T-helper 2 cell treated with Interferon-gamma antibody and Interleukin-4, amounts not matched to agents 5 μg/mL and 100 μg/mL, for 36 hours (primary cell): ENCODE results near the gene EYS.
"Not testable (repeated sequence)": the region's sequence is repeated elsewhere in the genome, so short reads cannot be mapped to it uniquely, and the experiment has no call there.

Experiments
- DNase-seq: peaks from one replicate; pipeline ENCODE4 v3.0.0; 2021; ENCODE audit warnings: low spot score
- H3K27ac Mint-ChIP-seq: one replicate; pipeline ENCODE4 v1.8.0; 2021; ENCODE audit warnings: mild to moderate bottlenecking, mixed read lengths
- H3K27me3 Mint-ChIP-seq: one replicate; pipeline ENCODE4 v1.8.0; 2021; ENCODE audit warnings: low read depth, mixed read lengths
- H3K36me3 Mint-ChIP-seq: one replicate; pipeline ENCODE4 v1.8.0; 2021; ENCODE audit warnings: low read depth, mixed read lengths
- H3K4me1 Mint-ChIP-seq: one replicate; pipeline ENCODE4 v1.8.0; 2021; ENCODE audit warnings: low read depth, mixed read lengths
- H3K4me3 Mint-ChIP-seq: one replicate; pipeline ENCODE4 v1.8.0; 2022; ENCODE audit warnings: mild to moderate bottlenecking, moderate library complexity, mixed read lengths
- H3K9me3 Mint-ChIP-seq: one replicate; pipeline ENCODE4 v1.8.0; 2021; ENCODE audit warnings: mixed read lengths

The EYS gene

DNA sequence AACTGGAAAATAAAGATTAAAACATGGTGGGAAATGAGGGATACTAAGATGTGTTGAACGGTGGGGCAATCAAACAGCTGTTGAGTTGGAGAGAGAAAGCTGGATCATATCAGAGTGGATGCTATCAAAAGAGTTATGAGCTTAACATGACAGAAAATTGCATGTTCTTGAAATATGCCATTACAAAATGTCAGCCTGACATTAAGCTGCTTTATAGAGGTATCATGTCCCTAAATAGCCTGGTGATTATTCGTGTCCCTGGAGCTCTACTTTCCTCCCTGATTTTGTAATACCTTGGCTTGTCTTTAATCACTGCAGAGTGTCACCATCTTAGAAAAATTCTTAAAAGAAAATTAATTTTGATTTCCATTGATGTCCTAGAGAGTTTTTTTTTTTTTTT lies 1848.3 kb downstream of the EYS start:
- H3K4me3 Mint-ChIP-seq: no peak overlapping the region
- H3K9me3 Mint-ChIP-seq: no peaks in the 10 kb centered on the region
- no peak for DNase-seq
- H3K27me3 Mint-ChIP-seq: no peaks in the 10 kb centered on the region
- H3K27ac Mint-ChIP-seq: no peak overlapping the region
- H3K36me3 Mint-ChIP-seq: no peaks in the 10 kb centered on the region
- no peaks in the 10 kb centered on the region for H3K4me1 Mint-ChIP-seq

- H3K4me3 Mint-ChIP-seq: no peak overlapping the region
- H3K9me3 Mint-ChIP-seq: peaks cover 4% of the 10 kb centered on the region
- no peaks in the 10 kb centered on the region for H3K27me3 Mint-ChIP-seq
- H3K36me3 Mint-ChIP-seq: no peaks in the 10 kb centered on the region
- no peaks in the 10 kb centered on the region for H3K4me1 Mint-ChIP-seq
- no peak overlapping the region for H3K27ac Mint-ChIP-seq
- no peak for DNase-seq
Observed at GRCh38 chr6:63856271-63856670, 1850.8 kb downstream of the EYS start.

DNA sequence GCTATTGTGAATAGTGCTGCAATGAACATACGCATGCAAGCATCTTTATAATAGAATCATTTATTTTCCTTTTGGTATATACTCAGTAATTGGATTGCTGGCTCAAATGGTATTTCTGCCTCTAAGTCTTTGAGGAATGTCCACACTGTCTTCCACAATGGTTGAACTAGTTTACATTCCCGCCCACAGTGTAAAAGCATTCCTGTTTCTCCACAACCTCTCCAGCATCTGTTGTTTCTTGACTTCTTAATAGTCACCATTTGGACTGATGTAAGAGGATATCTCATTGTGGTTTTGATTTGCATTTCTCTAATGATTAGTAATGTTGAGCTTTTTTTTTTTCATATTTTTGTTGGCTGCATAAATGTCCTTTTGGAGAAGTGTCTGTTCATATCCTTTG lies 1862.7 kb downstream of the EYS start:
- no peaks in the 10 kb centered on the region for H3K27me3 Mint-ChIP-seq
- H3K4me1 Mint-ChIP-seq: no peaks in the 10 kb centered on the region
- H3K4me3 Mint-ChIP-seq: no peak overlapping the region
- H3K36me3 Mint-ChIP-seq: no peaks in the 10 kb centered on the region
- no peaks in the 10 kb centered on the region for H3K9me3 Mint-ChIP-seq
- no peak overlapping the region for H3K27ac Mint-ChIP-seq
- no peak for DNase-seq

- no peak overlapping the region for H3K4me3 Mint-ChIP-seq
- no peaks in the 10 kb centered on the region for H3K36me3 Mint-ChIP-seq
- peaks cover 2% of the 10 kb centered on the region for H3K9me3 Mint-ChIP-seq
- H3K27ac Mint-ChIP-seq: no peak overlapping the region
- H3K4me1 Mint-ChIP-seq: no peaks in the 10 kb centered on the region
- DNase-seq: no peak
- no peaks in the 10 kb centered on the region for H3K27me3 Mint-ChIP-seq
Observed at GRCh38 chr6:63839485-63839884, 1867.5 kb downstream of the EYS start.

- not testable (repeated sequence) for H3K27me3 Mint-ChIP-seq, H3K27ac Mint-ChIP-seq, H3K36me3 Mint-ChIP-seq, DNase-seq, H3K9me3 Mint-ChIP-seq, H3K4me1 Mint-ChIP-seq, H3K4me3 Mint-ChIP-seq
Observed at GRCh38 chr6:63828678-63829077, 1878.3 kb downstream of the EYS start.

- Mint-ChIP-seq H3K4me1 (peaks cover 2% of the 10 kb centered on the region), H3K27ac (no peak overlapping the region), H3K27me3 (no peaks in the 10 kb centered on the region), H3K9me3 (peaks cover 6% of the 10 kb centered on the region), H3K36me3 (no peaks in the 10 kb centered on the region), H3K4me3 (no peak overlapping the region)
- DNase-seq: no peak
Observed at GRCh38 chr6:63824722-63825121, 1882.3 kb downstream of the EYS start.

DNA sequence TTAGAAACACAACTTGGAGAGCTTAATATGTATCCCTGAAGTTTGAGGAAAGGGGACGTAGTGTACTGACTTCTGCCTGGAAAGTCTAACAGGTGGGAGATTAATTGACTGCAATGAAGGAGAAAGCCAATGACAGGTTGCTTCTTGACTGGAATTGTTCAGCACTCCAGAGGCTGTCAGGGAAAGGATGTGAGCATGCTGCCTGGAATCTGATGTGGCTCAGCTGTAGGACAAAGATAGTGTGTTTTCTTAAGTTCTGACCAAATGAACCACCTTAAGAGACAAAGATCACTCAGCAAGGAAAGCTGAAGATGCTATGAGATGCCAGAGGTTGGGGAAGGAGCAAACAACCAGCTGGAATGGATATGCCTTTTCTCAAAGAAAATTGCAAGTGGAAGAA lies 1885.6 kb downstream of the EYS start:
- Mint-ChIP-seq H3K36me3 (no peaks in the 10 kb centered on the region), H3K9me3 (no peaks in the 10 kb centered on the region), H3K4me3 (no peak overlapping the region), H3K27ac (no peak overlapping the region), H3K4me1 (no peaks in the 10 kb centered on the region), H3K27me3 (no peaks in the 10 kb centered on the region)
- no peak for DNase-seq

GRCh38 chr6:63819831-63820230 lies 1887.2 kb downstream of the EYS start:
- DNase-seq: no peak
- Mint-ChIP-seq H3K4me1 (no peaks in the 10 kb centered on the region), H3K27me3 (no peaks in the 10 kb centered on the region), H3K9me3 (no peaks in the 10 kb centered on the region), H3K27ac (no peak overlapping the region), H3K36me3 (no peaks in the 10 kb centered on the region), H3K4me3 (no peak overlapping the region)

DNA sequence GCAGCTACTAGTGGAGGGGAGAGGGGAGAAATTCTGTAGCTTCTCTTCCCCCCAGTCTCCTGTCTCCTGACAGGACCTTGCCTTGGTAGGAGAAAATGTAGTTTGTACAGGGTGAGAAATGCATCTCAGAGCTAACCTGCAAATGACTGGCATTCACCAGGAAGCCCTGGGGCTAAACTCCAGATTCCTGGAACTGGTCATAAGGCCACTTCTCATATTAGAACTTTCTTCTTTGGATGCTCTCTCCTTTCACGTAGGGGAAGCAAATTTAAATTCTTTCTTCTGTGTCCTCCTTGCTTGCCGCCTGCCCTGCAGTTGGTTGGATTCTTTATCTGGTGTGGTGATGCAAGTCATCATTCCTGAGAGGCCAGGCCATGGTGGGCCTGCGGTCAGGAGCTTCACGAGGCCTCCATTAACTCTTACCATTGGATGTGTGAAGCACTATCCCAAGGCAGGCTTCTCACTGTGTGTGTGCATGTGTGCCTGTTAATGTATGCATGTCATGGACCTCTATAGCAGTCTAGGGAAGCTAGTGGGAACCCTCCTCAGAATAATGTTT lies 1889.5 kb downstream of the EYS start:
- no peak overlapping the region for H3K4me3 Mint-ChIP-seq
- H3K27ac Mint-ChIP-seq: no peak overlapping the region
- no peaks in the 10 kb centered on the region for H3K9me3 Mint-ChIP-seq
- H3K4me1 Mint-ChIP-seq: no peaks in the 10 kb centered on the region
- peaks cover 3% of the 10 kb centered on the region for H3K27me3 Mint-ChIP-seq
- DNase-seq: no peak
- H3K36me3 Mint-ChIP-seq: no peaks in the 10 kb centered on the region

DNA sequence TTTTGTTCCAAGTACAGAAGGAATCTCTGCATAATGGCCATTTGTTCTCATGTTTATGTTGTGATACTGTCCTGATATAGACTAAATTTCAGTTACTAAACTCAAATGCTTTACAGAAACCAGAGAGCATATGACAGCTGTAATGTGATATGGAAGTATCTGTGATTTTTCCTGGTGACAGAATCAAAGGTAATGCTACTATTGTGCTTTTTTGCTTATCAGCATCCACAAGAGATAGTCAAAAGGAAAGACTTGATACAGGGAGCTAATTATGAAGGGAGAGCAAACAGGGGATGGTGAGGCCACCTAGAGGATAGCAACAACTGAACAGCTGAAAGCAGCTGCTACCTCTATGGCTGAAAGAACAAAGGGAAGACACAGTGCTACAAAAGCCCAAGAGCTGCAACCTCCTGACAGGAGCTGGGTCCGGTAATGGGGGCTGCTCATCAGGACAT lies 1890.0 kb downstream of the EYS start:
- peaks cover 3% of the 10 kb centered on the region for H3K27me3 Mint-ChIP-seq
- H3K27ac Mint-ChIP-seq: no peak overlapping the region
- H3K4me1 Mint-ChIP-seq: no peaks in the 10 kb centered on the region
- H3K36me3 Mint-ChIP-seq: no peaks in the 10 kb centered on the region
- no peak overlapping the region for H3K4me3 Mint-ChIP-seq
- no peaks in the 10 kb centered on the region for H3K9me3 Mint-ChIP-seq
- DNase-seq: no peak

DNA sequence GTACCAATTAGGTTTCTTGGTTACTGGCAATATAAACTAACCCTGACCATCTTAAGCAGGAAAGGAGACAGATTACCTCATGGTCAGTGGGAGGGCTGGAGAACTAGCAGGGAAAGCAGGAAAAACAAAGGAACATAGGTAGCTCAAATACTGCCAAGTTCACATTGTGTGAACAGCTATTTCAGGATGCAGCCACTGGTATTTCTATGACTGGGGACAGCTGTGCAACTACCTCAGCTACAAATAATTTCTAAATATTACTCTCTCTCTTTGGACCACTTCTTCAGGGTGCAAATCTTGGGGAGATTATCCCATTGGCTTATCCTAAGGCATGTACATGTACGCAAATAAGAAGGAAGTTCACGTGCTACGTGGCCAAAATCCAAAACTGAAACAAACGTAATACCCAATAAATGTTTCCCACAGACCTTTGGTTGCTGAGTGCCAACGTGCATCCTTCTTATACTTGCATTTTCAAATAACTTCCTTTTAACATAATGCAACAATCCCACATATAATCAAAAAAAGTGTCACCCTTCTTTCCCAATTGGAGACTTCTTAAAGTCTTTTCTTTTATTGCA lies 1890.5 kb downstream of the EYS start:
- H3K27ac Mint-ChIP-seq: no peak overlapping the region
- H3K4me3 Mint-ChIP-seq: no peak overlapping the region
- H3K9me3 Mint-ChIP-seq: no peaks in the 10 kb centered on the region
- no peaks in the 10 kb centered on the region for H3K36me3 Mint-ChIP-seq
- DNase-seq: no peak
- H3K27me3 Mint-ChIP-seq: peaks cover 3% of the 10 kb centered on the region
- H3K4me1 Mint-ChIP-seq: no peaks in the 10 kb centered on the region

DNA sequence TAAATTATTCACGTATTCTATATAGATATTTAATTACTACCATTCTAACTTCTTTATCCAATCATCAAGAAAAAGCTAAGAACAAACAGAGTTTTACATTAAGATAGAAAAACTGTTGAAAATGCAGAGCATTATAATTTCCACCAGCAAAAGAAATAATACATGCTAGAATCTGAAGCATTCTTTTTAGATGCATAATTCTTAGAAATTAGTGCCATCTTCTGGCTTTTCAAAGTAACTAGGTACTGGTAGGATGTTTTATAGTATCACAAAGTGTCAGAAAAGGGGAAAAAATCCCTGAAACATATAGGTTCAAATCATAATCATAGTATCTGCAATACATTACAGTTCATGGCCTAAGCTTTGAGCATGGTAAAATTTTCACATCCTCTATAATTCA lies 1892.6 kb downstream of the EYS start:
- no peak overlapping the region for H3K4me3 Mint-ChIP-seq
- no peaks in the 10 kb centered on the region for H3K9me3 Mint-ChIP-seq
- no peak overlapping the region for H3K27ac Mint-ChIP-seq
- DNase-seq: no peak
- H3K4me1 Mint-ChIP-seq: no peaks in the 10 kb centered on the region
- no peaks in the 10 kb centered on the region for H3K36me3 Mint-ChIP-seq
- H3K27me3 Mint-ChIP-seq: peaks cover 3% of the 10 kb centered on the region

- no peak overlapping the region for H3K4me3 Mint-ChIP-seq
- peaks cover 3% of the 10 kb centered on the region for H3K27me3 Mint-ChIP-seq
- no peaks in the 10 kb centered on the region for H3K4me1 Mint-ChIP-seq
- no peak for DNase-seq
- H3K9me3 Mint-ChIP-seq: no peaks in the 10 kb centered on the region
- H3K36me3 Mint-ChIP-seq: no peaks in the 10 kb centered on the region
- H3K27ac Mint-ChIP-seq: no peak overlapping the region
Observed at GRCh38 chr6:63813566-63814120, 1893.4 kb downstream of the EYS start.

DNA sequence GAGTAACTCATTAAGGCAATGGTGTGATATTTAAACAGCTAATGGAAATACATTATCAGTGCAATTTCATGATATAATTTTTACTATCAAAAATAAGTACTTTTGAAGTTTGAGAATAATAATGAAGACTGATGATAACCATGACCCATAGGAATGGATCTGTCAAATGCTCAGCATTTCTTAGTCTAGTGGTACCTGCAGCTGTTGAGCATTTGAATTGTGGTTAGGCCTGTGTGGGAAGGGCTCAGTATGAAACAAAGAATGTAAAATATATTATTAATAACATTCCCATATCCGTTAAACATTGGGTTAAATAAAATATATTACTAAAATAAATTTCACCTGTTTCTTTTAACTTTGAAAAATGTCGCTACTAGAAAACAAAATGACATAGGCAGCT lies 1898.5 kb downstream of the EYS start:
- peaks cover 3% of the 10 kb centered on the region for H3K4me1 Mint-ChIP-seq
- no peaks in the 10 kb centered on the region for H3K36me3 Mint-ChIP-seq
- no peaks in the 10 kb centered on the region for H3K9me3 Mint-ChIP-seq
- no peaks in the 10 kb centered on the region for H3K27me3 Mint-ChIP-seq
- H3K27ac Mint-ChIP-seq: no peak overlapping the region
- no peak for DNase-seq
- no peak overlapping the region for H3K4me3 Mint-ChIP-seq

DNA sequence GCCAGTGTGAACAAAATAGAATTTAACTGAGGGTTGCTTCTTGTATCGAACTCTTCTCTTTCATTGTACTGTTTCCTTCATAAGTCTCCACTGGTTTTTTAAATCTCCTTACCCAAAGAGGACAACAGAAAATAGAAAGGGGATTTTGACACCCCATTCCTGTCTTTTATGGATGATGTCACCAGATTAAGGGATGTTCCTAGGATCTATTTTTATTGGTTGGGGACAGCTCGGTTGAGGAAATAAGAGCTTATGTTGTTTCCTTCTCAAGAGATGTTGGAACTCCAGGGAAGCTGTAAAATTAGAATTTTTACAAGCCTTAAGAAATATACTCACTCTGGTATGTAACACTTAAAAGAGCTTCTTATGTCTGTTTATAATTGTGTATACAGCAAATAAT lies 1900.0 kb downstream of the EYS start:
- no peak overlapping the region for H3K4me3 Mint-ChIP-seq
- no peaks in the 10 kb centered on the region for H3K9me3 Mint-ChIP-seq
- no peak for DNase-seq
- H3K27me3 Mint-ChIP-seq: no peaks in the 10 kb centered on the region
- no peaks in the 10 kb centered on the region for H3K36me3 Mint-ChIP-seq
- H3K4me1 Mint-ChIP-seq: peaks cover 3% of the 10 kb centered on the region
- no peak overlapping the region for H3K27ac Mint-ChIP-seq
